Endothelial cell of umbilical vein (primary cell): Measurements from ENCODE around the gene MTAP. TPM values are rescaled to one million over a fixed set of nuclear protein-coding genes. Genes with fewer than 3 reads are reported as not detected.

Experiments used
- BruUV-seq: library from RNA; stranded (reverse); fragments of 400-500 nt; replicated peaks from 2 replicates; lab custom pipeline; 2021; lab: Mats Ljungman, UMichigan
- CTCF ChIA-PET: fragments of 300-600, 350-600 bp; sonication (Branson Sonifier 250); formaldehyde crosslinking; loops from one replicate; lab custom pipeline; 2021; ENCODE audit warnings: antibody characterized with exemption, inconsistent platforms; lab: Charles Lee
- POLR2A ChIA-PET: fragments of 300-600, 350-600 bp; sonication (Branson Sonifier 250); formaldehyde crosslinking; loops from one replicate; lab custom pipeline; 2021; ENCODE audit warnings: antibody characterized with exemption, inconsistent platforms; lab: Charles Lee
- DNase-seq: peaks from one replicate; pipeline ENCODE4 v3.0.0-alpha.2; 2011; ENCODE audit warnings: low read depth, low spot score
- FAIRE-seq: peaks from 2 replicates; lab custom pipeline; 2011; peaks lifted over from hg19 to GRCh38; lab: Jason Lieb, UNC
- H2AFZ ChIP-seq: 2 replicates; pipeline ENCODE4 v1.6.0; 2012; ENCODE audit warnings: low read depth, low read length, control low read depth, inconsistent platforms
- H3K27ac ChIP-seq: 2 replicates; pipeline ENCODE4 v1.5.1; 2011; ENCODE audit warnings: low read depth, mild to moderate bottlenecking, control low read depth, low read length, moderate library complexity; ENCODE audit not compliant: insufficient read depth
- H3K27me3 ChIP-seq, 2 experiments: 2 replicates each; pipeline versions ENCODE4 v1.6.0 to v1.6.1; 2011; ENCODE audit warnings: low read length in 2 of 2, mixed read lengths in 1 of 2; ENCODE audit not compliant: control insufficient read depth in 2 of 2, insufficient read depth in 2 of 2
- H3K36me3 ChIP-seq, 2 experiments: 2 replicates in 1 of 2; 3 replicates in 1 of 2; pipeline ENCODE4 v1.5.1; 2011; ENCODE audit warnings: low read length in 2 of 2, mild to moderate bottlenecking in 1 of 2, moderate library complexity in 1 of 2; ENCODE audit not compliant: control insufficient read depth in 2 of 2, insufficient read depth in 2 of 2; ENCODE audit errors: extremely low read depth in 1 of 2
- H3K4me1 ChIP-seq: 3 replicates; pipeline ENCODE4 v1.5.1; 2011; ENCODE audit warnings: mild to moderate bottlenecking, low read length; ENCODE audit not compliant: control insufficient read depth, insufficient read depth; ENCODE audit errors: extremely low read depth
- H3K4me2 ChIP-seq: 2 replicates; pipeline ENCODE4 v1.6.1; 2011; ENCODE audit warnings: low read length, control low read depth, mixed read lengths; ENCODE audit not compliant: insufficient read depth
- H3K4me3 ChIP-seq, 3 experiments: fragments of 200-600 bp in 1 of 3; sonication (generic), shearing (Covaris generic) in 1 of 3; replicated peaks in 1 of 3; 2 replicates each; pipeline ENCODE4 v1.5.1; 2011 to 2016; ENCODE audit warnings: control low read depth in 3 of 3, low read length in 3 of 3, mild to moderate bottlenecking in 2 of 3, inconsistent platforms in 1 of 3, low read depth in 1 of 3, moderate library complexity in 1 of 3; ENCODE audit not compliant: insufficient read depth in 1 of 3
- H3K79me2 ChIP-seq: 2 replicates; pipeline ENCODE4 v1.6.0; 2012; ENCODE audit warnings: low read length, inconsistent platforms; ENCODE audit not compliant: control insufficient read depth, insufficient read depth
- H3K9ac ChIP-seq: replicated peaks from 2 replicates; pipeline ENCODE3; 2011; ENCODE audit warnings: low read length, control low read depth; ENCODE audit not compliant: insufficient read depth; ENCODE audit errors: extremely low read depth
- H3K9me1 ChIP-seq: replicated peaks from 3 replicates; pipeline ENCODE4 v1.6.0; 2011; ENCODE audit warnings: mild to moderate bottlenecking, low read length; ENCODE audit not compliant: control insufficient read depth, insufficient read depth; ENCODE audit errors: extremely low read depth
- H3K9me3 ChIP-seq: replicated peaks from 2 replicates; pipeline ENCODE4 v1.5.1; 2012; ENCODE audit warnings: low read length, inconsistent platforms; ENCODE audit not compliant: control insufficient read depth, insufficient read depth
- H4K20me1 ChIP-seq: replicated peaks from 2 replicates; pipeline ENCODE3; 2011; ENCODE audit warnings: mild to moderate bottlenecking, low read length; ENCODE audit not compliant: control insufficient read depth, insufficient read depth; ENCODE audit errors: extremely low read depth
- EZH2 ChIP-seq: IDR thresholded peaks from 2 replicates; pipeline ENCODE4 v1.6.1; 2012; ENCODE audit warnings: borderline replicate concordance, low read depth, mild to moderate bottlenecking, moderate library complexity, low read length, inconsistent platforms; ENCODE audit not compliant: severe bottlenecking
- FOS ChIP-seq: IDR thresholded peaks from 2 replicates; pipeline ENCODE4 v1.6.1; 2011; ENCODE audit warnings: mild to moderate bottlenecking, low read length, moderate library complexity, borderline replicate concordance; ENCODE audit not compliant: insufficient read depth
- GATA2 ChIP-seq: IDR thresholded peaks from 2 replicates; pipeline ENCODE4 v1.7.0; 2011; ENCODE audit warnings: low read depth, mild to moderate bottlenecking, moderate library complexity, mixed read lengths, low read length; ENCODE audit not compliant: insufficient read length, insufficient read depth
- JUN ChIP-seq: IDR thresholded peaks from 2 replicates; pipeline ENCODE4 v1.6.1; 2011; ENCODE audit warnings: borderline replicate concordance, low read depth; ENCODE audit not compliant: insufficient read length, insufficient read depth
- POLR2A ChIP-seq: IDR thresholded peaks from 2 replicates; pipeline ENCODE4 v1.6.1; 2012; ENCODE audit warnings: low read depth, mild to moderate bottlenecking, control low read depth, low read length
- POLR2AphosphoS5 ChIP-seq: IDR thresholded peaks from 2 replicates; pipeline ENCODE4 v1.6.1; 2012; ENCODE audit warnings: low read depth, mild to moderate bottlenecking, control low read depth, low read length, moderate library complexity; ENCODE audit not compliant: insufficient read depth
- dilution Hi-C: fragments of 300-500 bp; cut with MboI; formaldehyde crosslinking; loops from one replicate; pipeline ENCODE4 v1.15.0; 2019; ENCODE audit warnings: low sequenced_read_pairs; ENCODE audit not compliant: extremely low pct_ligation_motif_present
- intact Hi-C: fragments of 100-400 bp; cut with micrococcal nuclease; formaldehyde crosslinking; loops from one replicate; pipeline ENCODE4 v1.10.0; 2022
- polyA plus RNA-seq, 4 experiments: library from polyadenylated mRNA; depleted of rRNA in 3 of 4; stranded (reverse) in 3 of 4; unstranded in 1 of 4; fragments of >200 nt; gene quantifications; 2 replicates each; pipeline versions ENCODE4 v1.2.1 to v1.2.3, GENCODE V29; 2011 to 2012; ENCODE audit warnings: missing spikeins in 1 of 4
- total RNA-seq: library from RNA; stranded (reverse); gene quantifications from 2 replicates; pipeline ENCODE4 v1.2.3, GENCODE V29; 2021
- TF ChIP-seq, protein P1 (sequence below), 2 donors: IDR thresholded peaks; 1 replicate in 1 of 2; 2 replicates in 1 of 2; pipeline ENCODE4 v1.5.1; 2011; ENCODE audit warnings: low read length in 2 of 2, mild to moderate bottlenecking in 2 of 2, moderate library complexity in 2 of 2, control low read depth in 1 of 2, inconsistent platforms in 1 of 2, low read depth in 1 of 2; ENCODE audit not compliant: insufficient read depth in 1 of 2; ENCODE audit errors: extremely low read depth in 1 of 2
- TF ChIP-seq, protein P2 (sequence below): IDR thresholded peaks from 2 replicates; pipeline ENCODE4 v1.6.1; 2011; ENCODE audit not compliant: insufficient read depth, insufficient read length

MTAP gene
- total and polyA plus RNA-seq, 2 donors (not counting 3 experiments of a cell fraction or from before 2014, with no cell fraction given), result 11.3 to 55.1 TPM

DNA sequence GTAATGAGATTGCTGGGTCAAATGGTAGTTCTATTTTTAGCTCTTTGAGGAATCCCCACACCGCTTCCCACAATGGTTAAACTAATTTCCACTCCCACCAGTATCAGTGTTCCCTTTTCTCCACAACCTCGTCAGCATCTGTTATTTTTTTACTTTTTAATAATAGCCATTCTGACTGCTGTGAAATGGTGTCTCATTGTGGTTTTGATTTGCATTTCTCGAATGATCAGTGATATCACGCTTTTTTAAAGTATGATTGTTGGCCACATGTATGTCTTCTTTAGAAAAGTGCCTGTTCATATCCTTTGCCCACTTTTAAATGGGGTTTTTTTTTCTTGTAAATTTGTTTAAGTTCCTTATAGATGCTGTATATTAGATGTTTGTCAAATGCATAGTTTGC, 73.5 kb downstream of the MTAP start:
- CTCF ChIA-PET, result no interaction called here
- dilution Hi-C loops (no loop called here), intact Hi-C loops (no loop called here)
- H4K20me1 ChIP-seq, result no peaks in the 10 kb centered on the region
- H3K9me3 ChIP-seq, result no peaks in the 10 kb centered on the region
- H3K4me1 ChIP-seq, result peaks cover 35% of the 10 kb centered on the region
- no peak overlapping the region for H3K4me3 ChIP-seq
- H3K27me3 ChIP-seq, result no peaks in the 10 kb centered on the region
- H3K4me2 ChIP-seq, result no peak overlapping the region
- no peak for TF ChIP-seq JUN
- no peak for FAIRE-seq
- no peak overlapping the region for H3K9ac ChIP-seq
- peaks cover 4% of the 10 kb centered on the region for H3K79me2 ChIP-seq
- no peaks in the 10 kb centered on the region for H3K36me3 ChIP-seq
- no TSS peak for BruUV-seq
- H2AFZ ChIP-seq, result no peak overlapping the region
- no peaks in the 10 kb centered on the region for H3K9me1 ChIP-seq
- POLR2A ChIA-PET, result no interaction called here
- no peak for DNase-seq
- no peak overlapping the region for H3K27ac ChIP-seq

DNA sequence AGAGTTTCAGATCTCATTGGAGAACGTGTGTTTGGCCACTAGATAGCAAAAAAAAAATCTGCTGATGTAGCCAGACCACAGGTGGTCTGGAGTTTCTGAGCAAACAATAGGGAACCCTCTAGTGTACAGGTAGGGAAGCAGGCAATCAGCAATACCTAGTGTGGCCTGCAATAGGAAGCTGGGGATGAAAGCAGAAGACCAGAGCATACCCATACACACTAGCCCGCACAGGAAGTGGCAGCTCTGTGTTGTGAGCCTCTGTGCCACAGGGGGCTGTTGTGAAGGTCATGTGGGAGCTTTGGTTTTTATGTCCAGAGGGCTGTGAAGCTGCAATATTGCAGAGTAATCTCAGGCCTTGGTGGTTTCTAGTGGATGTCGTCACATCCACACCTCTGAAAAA, 81.2 kb downstream of the MTAP start:
- intact Hi-C loops (no loop called here), dilution Hi-C loops (no loop called here)
- Histone ChIP-seq H3K79me2 (no peaks in the 10 kb centered on the region), H3K27ac (no peak overlapping the region), H3K4me1 (no peaks in the 10 kb centered on the region), H4K20me1 (no peaks in the 10 kb centered on the region), H3K9ac (no peak overlapping the region), H3K27me3 (no peaks in the 10 kb centered on the region), H2AFZ (no peak overlapping the region), H3K4me3 (no peak overlapping the region), H3K9me3 (no peaks in the 10 kb centered on the region), H3K4me2 (no peak overlapping the region), H3K36me3 (no peaks in the 10 kb centered on the region), H3K9me1 (no peaks in the 10 kb centered on the region)
- no peak for TF ChIP-seq GATA2
- TF ChIP-seq POLR2AphosphoS5, result no peak
- TF ChIP-seq FOS, result no peak
- no peak for TF ChIP-seq JUN
- TF ChIP-seq EZH2, result no peak
- TF ChIP-seq, protein P1, sequence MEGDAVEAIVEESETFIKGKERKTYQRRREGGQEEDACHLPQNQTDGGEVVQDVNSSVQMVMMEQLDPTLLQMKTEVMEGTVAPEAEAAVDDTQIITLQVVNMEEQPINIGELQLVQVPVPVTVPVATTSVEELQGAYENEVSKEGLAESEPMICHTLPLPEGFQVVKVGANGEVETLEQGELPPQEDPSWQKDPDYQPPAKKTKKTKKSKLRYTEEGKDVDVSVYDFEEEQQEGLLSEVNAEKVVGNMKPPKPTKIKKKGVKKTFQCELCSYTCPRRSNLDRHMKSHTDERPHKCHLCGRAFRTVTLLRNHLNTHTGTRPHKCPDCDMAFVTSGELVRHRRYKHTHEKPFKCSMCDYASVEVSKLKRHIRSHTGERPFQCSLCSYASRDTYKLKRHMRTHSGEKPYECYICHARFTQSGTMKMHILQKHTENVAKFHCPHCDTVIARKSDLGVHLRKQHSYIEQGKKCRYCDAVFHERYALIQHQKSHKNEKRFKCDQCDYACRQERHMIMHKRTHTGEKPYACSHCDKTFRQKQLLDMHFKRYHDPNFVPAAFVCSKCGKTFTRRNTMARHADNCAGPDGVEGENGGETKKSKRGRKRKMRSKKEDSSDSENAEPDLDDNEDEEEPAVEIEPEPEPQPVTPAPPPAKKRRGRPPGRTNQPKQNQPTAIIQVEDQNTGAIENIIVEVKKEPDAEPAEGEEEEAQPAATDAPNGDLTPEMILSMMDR (IDR thresholded peaks at IDR 0.05; ENCODE audit: extremely low read depth in 1 of 2, insufficient read depth in 1 of 2, low read depth in 1 of 2, low read length in 2 of 2), result no peak
- TF ChIP-seq, protein P2, sequence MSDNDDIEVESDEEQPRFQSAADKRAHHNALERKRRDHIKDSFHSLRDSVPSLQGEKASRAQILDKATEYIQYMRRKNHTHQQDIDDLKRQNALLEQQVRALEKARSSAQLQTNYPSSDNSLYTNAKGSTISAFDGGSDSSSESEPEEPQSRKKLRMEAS, result no peak
- TF ChIP-seq POLR2A, result no peak
- DNase-seq (no peak), FAIRE-seq (no peak)
- POLR2A ChIA-PET, result no interaction called here
- CTCF ChIA-PET, result interaction anchor here (0.9 kb wide), 1 partner anchor 26 kb away, joined by 3 read pairs; no protein-coding TSS in a partner anchor
- no TSS peak for BruUV-seq
